Caki2 (cell line): Measurements from ENCODE around the gene PRR5L. TPM values are rescaled to one million over a fixed set of nuclear protein-coding genes. Genes with fewer than 3 reads are reported as not detected.

ENCODE experiments used
- DNase-seq: peaks from one replicate; pipeline ENCODE4 v3.0.0-alpha.2; 2015; ENCODE audit warnings: low read depth
- in situ Hi-C: cut with HindIII; loops from 2 replicates; pipeline ENCODE4 v1.10.0; 2016; ENCODE audit warnings: low sequenced_read_pairs, low pct_unique_long_range_greater_than_20kb, mixed read lengths
- total RNA-seq: library from RNA; depleted of rRNA; stranded (reverse); fragments of >200 nt; shearing (Covaris generic); gene quantifications from 2 replicates; pipeline ENCODE4 v1.2.3, GENCODE V29; 2014; ENCODE audit warnings: low replicate concordance

The PRR5L gene
- total RNA-seq, 1 experiment from 2014 or later, result 0.44 TPM

- DNase-seq, result no peak
- in situ Hi-C loops, result no loop called here
Measured at GRCh38 chr11:36381015-36381360, 84.9 kb downstream of the PRR5L start.

- DNase-seq, result no peak
- in situ Hi-C loops, result no loop called here
Measured at GRCh38 chr11:36383195-36383594, 87.1 kb downstream of the PRR5L start.

GRCh38 chr11:36385121-36385970 is 89.3 kb downstream of the PRR5L start:
- in situ Hi-C loops, result no loop called here

DNA sequence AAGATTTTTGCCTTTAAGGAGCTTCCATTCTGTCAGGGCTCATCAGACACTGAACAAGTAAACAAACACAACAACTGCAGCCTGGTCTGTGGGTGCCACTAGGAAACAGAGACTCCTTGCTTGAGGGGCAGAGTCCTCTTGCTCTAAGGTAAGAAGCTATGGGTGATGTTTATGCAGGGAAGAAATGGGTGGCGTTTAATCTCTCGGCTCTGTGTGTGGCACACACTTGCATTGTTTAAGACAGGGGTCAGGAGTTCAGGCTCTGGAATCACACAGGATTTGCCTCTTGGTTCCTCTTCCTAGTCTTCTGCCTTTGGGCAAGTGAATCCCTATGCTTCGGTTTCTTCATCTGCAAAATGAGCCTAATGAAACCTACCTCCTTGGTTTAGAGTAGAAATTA is 90.3 kb downstream of the PRR5L start:
- no peak for DNase-seq
- in situ Hi-C loops, result no loop called here

More at GRCh38 chr11:36385121-36385970, 89.3 kb downstream of the PRR5L start:
- DNase-seq, result no peak

- in situ Hi-C loops, result no loop called here
- DNase-seq, result no peak
Measured at GRCh38 chr11:36388071-36388470, 92.0 kb downstream of the PRR5L start.

DNA sequence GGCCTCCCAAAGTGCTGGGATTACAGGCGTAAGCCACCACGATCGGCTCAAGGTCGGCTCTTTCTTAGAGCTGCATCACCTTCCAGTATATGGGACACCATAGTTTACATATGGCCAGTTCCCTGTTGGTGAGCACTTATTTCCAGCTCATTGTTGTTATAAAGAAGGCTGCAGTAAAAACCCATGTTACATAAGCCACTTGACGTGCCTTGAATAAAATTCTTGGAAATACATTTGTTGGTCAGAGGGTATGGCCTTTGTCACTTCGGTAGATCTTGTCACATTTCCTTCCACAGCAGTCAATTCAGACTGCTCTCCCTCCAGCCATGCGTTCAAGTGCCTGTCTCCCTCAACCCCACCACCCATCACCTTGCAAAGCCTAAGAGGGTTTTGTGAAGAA is 92.9 kb downstream of the PRR5L start:
- DNase-seq, result no peak
- in situ Hi-C loops, result no loop called here

GRCh38 chr11:36389811-36390210 is 93.7 kb downstream of the PRR5L start:
- in situ Hi-C loops, result no loop called here

GRCh38 chr11:36390963-36391471 is 94.9 kb downstream of the PRR5L start:
- in situ Hi-C loops, result no loop called here
- no peak for DNase-seq

More at GRCh38 chr11:36389811-36390210, 93.7 kb downstream of the PRR5L start:
- DNase-seq, result no peak

GRCh38 chr11:36392196-36392595 is 96.1 kb downstream of the PRR5L start:
- no peak for DNase-seq
- in situ Hi-C loops, result no loop called here

- DNase-seq, result no peak
- in situ Hi-C loops, result no loop called here
Measured at GRCh38 chr11:36394056-36394455, 98.0 kb downstream of the PRR5L start.

DNA sequence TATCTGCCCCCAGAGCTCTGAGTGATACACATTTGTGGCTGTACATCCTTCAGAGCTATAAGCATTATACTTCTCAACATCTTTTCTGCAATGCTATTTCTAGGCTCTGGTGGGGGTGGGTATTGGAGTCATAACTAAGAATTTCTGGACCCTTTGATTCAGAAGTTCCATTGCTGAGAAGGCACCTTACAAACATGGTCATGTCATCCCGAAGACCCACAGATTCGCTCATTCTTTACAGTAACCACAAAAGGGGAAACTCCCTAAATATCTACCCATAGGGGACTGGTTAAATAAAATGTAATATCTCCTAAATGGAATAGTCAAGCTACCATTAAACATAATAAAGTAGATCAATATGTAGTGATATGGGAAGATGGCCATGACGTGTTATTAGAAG is 98.8 kb downstream of the PRR5L start:
- in situ Hi-C loops, result no loop called here

GRCh38 chr11:36395978-36396736 is 100.1 kb downstream of the PRR5L start:
- in situ Hi-C loops, result no loop called here
- no peak for DNase-seq

More for the DNA sequence above, 98.8 kb downstream of the PRR5L start:
- DNase-seq, result no peak

GRCh38 chr11:36398231-36398953 is 102.3 kb downstream of the PRR5L start:
- in situ Hi-C loops, result no loop called here

DNA sequence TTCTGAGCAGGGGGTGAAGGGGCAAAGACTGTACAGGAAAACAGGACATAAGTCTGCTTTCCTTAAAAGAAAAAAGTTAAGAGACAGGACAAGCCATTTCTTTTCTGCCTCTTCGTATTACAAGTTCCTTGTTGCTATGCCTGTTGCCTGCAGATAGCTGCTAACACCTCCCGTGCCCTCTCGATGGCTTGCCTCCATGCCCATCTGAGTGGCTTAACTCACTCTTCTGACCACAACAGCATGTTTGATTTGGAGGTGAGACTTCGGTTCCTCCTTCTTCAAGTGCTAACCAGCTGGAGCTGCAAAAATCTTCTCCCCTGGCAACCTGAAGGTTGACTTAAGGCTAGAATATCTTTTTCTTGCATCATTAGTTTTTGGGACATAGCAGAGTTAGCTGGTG is 103.1 kb downstream of the PRR5L start:
- in situ Hi-C loops, result no loop called here
- DNase-seq, result no peak

More at GRCh38 chr11:36398231-36398953, 102.3 kb downstream of the PRR5L start:
- no peak for DNase-seq

DNA sequence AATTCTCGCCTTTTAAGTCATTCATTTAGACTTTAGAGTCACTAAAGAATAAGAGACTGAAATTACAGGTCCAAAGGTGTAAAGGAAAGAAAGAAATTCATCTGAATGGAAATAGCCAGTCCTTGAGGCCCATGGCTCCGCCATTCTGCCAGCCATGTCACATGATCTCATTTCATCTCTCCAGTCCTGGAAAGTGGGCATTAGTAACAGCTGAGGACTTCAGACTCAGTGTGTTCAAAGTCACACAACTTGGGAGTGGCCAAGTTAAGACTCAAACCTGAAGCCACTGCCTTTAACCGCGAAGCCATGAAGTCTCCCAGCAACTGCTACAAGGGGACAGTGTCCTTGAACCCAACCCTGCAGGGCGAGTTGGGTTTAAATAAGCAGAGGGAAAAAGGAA is 103.7 kb downstream of the PRR5L start:
- DNase-seq, result no peak
- in situ Hi-C loops, result no loop called here

DNA sequence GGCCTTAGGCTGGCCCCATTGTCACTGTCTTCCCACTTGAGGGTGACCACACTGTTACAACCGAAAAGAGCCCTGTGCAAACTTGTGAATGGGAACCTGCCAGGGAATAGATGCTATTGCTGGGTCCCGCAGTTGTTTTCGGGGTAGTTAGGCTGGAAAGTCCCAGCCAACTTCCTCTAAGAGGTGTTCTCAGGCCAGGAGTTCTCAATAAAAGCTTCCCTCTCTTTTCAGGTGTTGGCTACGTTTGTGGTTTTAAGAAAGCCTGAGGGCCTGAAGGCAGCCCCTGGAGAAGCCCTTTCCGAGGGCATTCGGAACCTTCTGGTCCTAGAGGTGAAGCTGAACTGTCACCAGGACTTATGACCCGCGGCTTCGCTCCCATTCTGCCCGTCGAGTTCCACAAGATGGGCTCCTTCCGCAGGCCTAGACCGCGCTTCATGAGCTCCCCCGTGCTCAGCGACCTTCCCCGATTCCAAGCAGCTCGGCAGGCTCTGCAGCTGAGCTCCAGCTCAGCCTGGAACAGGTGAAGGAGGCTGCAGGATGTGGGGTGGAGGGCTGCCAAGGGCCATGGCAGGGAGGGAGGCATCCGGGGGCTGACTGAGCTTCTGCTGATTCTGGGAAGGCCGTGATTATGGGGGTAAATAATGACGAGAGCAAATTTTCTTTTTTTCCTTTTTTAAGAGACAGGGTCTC is 104.8 kb downstream of the PRR5L start:
- no peak for DNase-seq
- in situ Hi-C loops, result no loop called here

DNA sequence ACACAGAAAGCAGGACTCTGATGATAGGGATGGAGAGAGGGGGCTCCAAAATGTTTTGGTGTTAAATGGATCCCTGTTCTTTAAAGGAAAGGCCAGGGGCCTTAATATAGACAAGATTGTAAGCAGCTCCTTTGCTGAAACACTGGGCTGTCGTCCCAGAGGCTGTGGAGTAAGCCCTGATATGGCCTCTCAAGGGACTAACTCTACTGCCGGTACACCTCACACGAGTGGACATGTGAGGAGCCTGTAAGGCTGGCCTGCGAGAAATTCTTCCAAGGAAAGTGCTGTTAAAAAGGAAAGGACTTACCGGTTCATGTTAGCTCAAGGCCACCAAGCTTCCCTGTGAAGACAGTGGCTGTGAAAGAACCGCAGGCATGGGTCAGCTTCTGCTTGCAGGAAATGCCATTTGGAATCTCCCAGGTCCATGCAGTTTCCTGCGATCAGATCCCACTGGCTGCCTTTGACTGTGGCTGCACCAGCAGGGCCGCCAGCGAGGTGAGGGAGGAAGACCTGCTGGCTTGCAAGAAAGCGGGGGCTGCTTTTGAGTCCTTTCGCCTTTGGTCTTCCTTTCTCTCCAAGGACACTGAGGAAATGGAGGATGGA is 106.6 kb downstream of the PRR5L start:
- no peak for DNase-seq

DNA sequence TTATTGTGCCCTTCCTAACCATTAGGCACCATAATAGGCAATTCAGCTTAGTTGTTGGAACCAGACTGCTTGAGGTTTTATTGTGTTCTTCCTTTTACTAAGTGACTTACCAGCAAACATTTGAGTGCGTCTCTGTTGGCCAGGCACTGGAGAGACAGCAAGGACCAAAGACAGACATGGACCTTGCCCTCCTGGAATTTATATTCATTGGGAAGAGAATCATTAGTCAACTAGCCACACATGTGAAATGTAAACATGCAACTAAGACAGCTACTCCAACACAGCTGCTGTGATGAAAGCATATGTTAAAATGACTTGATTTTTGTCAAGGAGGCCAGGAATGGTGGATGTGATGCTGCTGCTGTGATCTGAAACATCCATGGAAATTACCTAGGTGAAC is 107.6 kb downstream of the PRR5L start:
- DNase-seq, result no peak
- in situ Hi-C loops, result no loop called here

More for the DNA sequence above, 106.6 kb downstream of the PRR5L start:
- in situ Hi-C loops, result no loop called here
